HG02885 (cell line): Measurements from ENCODE around the gene FMO4.
"Not testable (repeated sequence)": the region's sequence is repeated elsewhere in the genome, so short reads cannot be mapped to it uniquely, and the experiment has no call there.

Source experiments
- ATAC-seq: cut with Tn5 transposase; IDR thresholded peaks from one replicate; pipeline ENCODE4 v1.9.1; 2021; ENCODE audit warnings: mild to moderate bottlenecking; ENCODE audit not compliant: unreplicated experiment, poor library complexity

The FMO4 gene

GRCh38 chr1:171313319-171313834, 606 bp upstream of the FMO4 start:
- peak; percentile 42 for ATAC-seq

GRCh38 chr1:171329251-171329650, 15.3 kb downstream of the FMO4 start:
- ATAC-seq: no peak

- ATAC-seq: no peak
These were observed 20.1 kb downstream of the FMO4 start for GRCh38 chr1:171334024-171334640.

GRCh38 chr1:171335964-171336363, 22.0 kb downstream of the FMO4 start:
- no peak for ATAC-seq

GRCh38 chr1:171339345-171339744, 25.4 kb downstream of the FMO4 start:
- ATAC-seq: not testable (repeated sequence)

GRCh38 chr1:171343727-171344472, 29.9 kb downstream of the FMO4 start:
- ATAC-seq: no peak

GRCh38 chr1:171344473-171344820, 30.5 kb downstream of the FMO4 start:
- no peak for ATAC-seq

GRCh38 chr1:171345536-171345935, 31.6 kb downstream of the FMO4 start:
- ATAC-seq: no peak

GRCh38 chr1:171346881-171347280, 32.9 kb downstream of the FMO4 start:
- no peak for ATAC-seq

- no peak for ATAC-seq
These were observed 36.6 kb downstream of the FMO4 start for GRCh38 chr1:171350594-171350993.

GRCh38 chr1:171351961-171352360, 38.0 kb downstream of the FMO4 start:
- ATAC-seq: no peak

- no peak for ATAC-seq
These were observed 38.6 kb downstream of the FMO4 start for GRCh38 chr1:171352554-171352953.

- no peak for ATAC-seq
These were observed 41.7 kb downstream of the FMO4 start for GRCh38 chr1:171355727-171356126.

- no peak for ATAC-seq
These were observed 43.2 kb downstream of the FMO4 start for GRCh38 chr1:171357179-171357578.

GRCh38 chr1:171359355-171359648, 45.3 kb downstream of the FMO4 start:
- ATAC-seq: not testable (repeated sequence)

GRCh38 chr1:171359731-171360527, 45.9 kb downstream of the FMO4 start:
- not testable (repeated sequence) for ATAC-seq

- no peak for ATAC-seq
These were observed 52.1 kb downstream of the FMO4 start for GRCh38 chr1:171366085-171366484.

- ATAC-seq: no peak
These were observed 52.8 kb downstream of the FMO4 start for GRCh38 chr1:171366816-171367215.

GRCh38 chr1:171367436-171367835, 53.5 kb downstream of the FMO4 start:
- ATAC-seq: no peak

- no peak for ATAC-seq
These were observed 58.6 kb downstream of the FMO4 start for GRCh38 chr1:171372418-171373084.
